HG03196 (cell line): ENCODE results near the gene PLXNA4.

Experiments
- ATAC-seq: cut with Tn5 transposase; IDR thresholded peaks from one replicate; pipeline ENCODE4 v1.9.1; 2021; ENCODE audit not compliant: unreplicated experiment

The PLXNA4 gene

GRCh38 chr7:132592936-132593335, 16.7 kb upstream of the PLXNA4 start:
- no peak for ATAC-seq

- no peak for ATAC-seq
Measured at GRCh38 chr7:132592231-132592920, 16.1 kb upstream of the PLXNA4 start.

DNA sequence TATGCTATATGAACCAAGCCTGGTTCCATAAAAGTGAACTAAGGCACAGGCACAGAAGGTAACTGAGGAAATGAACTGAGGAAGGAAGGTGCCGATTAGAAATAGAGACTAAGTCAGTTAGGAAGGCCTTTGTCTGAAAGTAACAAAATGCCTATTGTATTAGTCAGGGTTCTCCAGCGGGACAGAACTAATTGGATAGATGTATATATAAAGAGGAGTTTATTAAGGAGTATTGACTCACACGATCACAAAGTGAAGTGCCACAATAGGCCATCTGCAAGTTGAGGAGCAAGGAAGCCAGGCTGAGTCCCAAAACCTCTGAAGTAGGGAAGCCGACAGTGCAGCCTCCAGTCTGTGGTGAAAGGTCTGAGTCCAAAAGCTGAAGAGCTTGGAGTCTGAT, 13.9 kb upstream of the PLXNA4 start:
- no peak for ATAC-seq

GRCh38 chr7:132588596-132588995, 12.3 kb upstream of the PLXNA4 start:
- ATAC-seq: no peak

DNA sequence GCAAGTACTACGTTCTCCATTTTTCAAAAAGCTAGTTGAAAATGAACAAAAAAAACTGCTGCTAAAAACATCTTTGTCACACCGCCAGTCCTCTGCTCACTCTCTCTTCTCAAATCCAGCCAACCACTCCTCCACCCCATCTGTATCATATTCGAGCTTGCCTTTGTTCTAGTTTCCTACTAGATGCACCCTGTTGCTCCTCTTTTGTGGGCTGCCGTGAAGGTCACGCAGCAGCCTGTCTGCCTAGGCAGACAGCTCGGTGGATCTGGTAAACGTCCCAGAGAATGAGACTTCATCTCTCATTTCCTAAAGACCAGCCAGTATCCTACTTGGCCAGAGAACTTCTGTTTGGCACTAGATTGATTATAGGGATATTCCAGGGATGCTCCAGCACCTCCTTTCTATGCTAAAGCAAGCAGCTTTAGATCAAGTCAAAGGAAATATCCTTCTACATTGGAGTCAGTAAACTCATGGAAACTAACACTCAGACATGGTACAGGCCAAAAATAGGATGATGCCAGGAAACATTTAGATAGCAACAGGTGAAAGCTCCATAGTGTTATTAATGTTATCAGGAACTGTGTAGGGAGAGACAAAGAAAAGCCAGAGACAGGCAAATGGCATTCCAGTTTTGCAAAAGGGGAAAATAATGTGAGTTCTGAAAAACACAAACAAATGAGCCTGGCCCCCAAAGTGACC, 8.7 kb upstream of the PLXNA4 start:
- ATAC-seq: no peak

DNA sequence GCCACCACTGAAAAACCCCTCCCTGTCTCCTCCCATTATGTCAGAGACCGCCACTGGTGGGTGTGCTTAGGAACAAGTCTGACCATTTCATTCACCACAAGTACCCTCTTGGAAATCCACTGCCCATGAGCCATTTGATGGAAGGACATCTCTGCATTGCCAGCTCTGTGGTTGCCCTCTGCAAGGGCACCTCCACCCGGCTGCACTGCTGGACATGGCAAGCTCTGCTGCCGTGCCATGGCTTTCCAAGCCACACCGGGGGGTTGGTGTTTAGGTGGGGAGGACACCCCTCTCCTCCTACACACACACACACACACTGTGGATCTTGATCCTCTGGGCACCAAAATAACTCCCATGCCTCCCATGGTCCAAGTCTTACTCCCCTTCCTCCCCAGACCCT, 5.2 kb upstream of the PLXNA4 start:
- no peak for ATAC-seq

DNA sequence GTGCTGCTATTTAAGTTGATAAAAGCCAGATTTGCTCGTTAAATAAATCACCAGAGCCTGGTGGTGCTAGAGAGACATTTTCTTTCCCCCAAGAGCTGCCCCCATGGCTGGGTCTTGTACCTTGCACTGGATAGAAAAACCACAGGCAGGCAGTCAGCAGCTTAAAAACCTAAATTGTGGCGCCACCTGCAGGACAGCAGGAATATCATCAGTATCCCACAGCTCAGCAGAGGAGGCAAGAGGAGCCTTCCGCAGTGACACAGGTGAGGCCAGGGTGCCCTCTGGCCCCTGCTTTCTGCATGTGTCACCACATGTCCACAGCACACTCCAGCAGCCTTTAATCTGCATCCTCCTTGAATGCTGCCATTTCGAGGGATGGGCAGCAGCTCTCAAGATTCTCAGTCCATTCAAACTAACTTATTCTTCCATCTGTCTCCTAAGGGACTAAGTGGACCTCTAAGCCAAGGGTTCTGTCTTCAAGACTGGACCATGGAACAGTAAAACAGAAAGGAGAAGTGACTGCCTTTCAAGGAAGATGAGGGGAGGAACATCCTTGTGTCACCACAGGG, 4.5 kb upstream of the PLXNA4 start:
- ATAC-seq: peak; percentile 73

- no peak for ATAC-seq
Measured at GRCh38 chr7:132580277-132580676, 4.0 kb upstream of the PLXNA4 start.

DNA sequence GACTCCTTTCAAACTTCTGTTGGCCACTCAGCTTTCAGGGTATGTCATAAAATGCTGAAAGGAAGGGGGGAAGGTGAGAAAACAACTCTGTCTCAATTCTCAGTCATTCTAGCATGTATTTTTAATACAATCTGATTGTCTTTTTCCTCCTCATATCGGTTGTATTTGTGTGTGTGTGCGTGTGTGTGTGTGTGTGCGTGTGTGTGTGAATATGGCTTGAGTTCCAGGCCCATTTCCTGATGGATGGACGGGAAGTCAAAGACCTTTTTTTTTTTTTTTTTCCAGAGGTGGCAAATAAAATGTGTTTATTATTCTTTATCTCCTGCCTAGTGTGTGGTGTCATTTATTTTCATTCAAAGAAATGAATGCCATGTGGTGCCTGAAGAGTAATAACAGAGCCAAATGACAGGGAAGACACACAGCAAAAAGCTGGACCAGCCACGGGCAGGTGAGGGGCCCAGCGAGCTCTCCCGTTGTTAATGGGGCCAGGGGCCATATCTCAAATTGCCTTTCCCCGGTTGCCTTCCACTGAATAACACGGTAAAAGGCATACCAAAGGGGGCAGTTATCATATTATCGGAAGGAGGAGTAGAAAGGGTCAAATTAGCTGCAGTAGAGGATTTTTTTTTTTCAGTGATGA, 3.1 kb upstream of the PLXNA4 start:
- ATAC-seq: no peak

GRCh38 chr7:132578826-132579225, 2.6 kb upstream of the PLXNA4 start:
- no peak for ATAC-seq

GRCh38 chr7:132578050-132578370, 1.7 kb upstream of the PLXNA4 start:
- no peak for ATAC-seq

DNA sequence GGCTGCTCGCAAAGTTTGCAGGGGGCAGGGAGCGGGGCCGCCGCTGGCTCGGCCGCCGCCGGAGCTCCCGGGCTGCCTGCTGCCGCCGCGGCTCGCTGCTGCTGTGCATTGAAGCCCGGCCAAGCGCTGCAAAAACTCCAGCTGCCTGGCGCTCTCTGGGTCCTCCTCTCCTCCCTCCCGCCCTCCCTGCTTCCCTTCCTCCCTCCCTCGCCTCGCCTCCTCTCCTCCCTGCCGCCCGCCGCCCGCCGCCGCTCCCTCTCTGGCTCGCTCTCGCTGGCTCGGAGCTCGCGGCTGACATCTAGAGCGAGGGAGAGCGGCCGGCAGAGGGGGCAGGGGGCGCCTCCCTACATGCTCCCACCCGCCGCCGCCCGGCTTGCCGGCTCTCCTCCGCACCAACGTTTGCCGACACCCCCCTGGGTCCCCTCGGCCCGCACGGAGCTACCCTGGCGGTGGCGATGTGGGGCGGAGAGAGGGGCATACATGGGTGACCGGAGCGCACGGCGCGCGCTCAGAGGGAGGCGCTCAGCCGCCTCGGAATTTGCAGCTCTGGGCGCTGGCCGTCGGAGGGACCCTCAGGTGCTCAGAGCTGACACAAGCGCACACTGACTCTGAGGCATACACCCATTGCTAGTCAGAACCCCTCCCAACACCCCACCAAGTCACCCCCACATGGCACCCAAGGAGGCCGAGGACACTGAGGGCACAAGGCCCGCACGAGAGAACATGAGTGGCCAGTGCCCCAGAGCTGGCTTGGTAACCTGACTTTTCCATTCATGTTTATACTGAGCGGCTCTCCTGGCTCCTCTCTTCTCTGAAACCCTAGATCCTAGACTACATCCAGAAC, 1.2 kb upstream of the PLXNA4 start:
- ATAC-seq: no peak

DNA sequence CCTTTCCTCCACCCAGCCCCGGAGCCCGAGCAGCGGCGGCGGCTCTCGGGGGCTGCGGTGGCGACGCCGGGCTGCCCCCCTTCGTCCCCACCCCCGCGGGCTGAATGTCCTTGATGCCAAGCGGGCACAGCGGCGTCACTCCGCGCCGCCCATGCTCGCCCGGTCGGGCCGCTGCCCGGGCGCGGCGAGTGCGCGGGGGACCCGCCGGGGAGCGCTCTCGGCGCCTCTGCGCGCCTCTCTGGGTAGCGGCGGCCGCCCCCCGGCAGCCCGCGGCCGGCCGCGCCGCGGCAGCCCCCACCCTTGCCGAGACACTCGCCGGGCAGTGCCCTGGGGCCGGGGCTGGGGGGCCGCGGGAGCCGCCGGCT, 433 bp upstream of the PLXNA4 start:
- no peak for ATAC-seq

DNA sequence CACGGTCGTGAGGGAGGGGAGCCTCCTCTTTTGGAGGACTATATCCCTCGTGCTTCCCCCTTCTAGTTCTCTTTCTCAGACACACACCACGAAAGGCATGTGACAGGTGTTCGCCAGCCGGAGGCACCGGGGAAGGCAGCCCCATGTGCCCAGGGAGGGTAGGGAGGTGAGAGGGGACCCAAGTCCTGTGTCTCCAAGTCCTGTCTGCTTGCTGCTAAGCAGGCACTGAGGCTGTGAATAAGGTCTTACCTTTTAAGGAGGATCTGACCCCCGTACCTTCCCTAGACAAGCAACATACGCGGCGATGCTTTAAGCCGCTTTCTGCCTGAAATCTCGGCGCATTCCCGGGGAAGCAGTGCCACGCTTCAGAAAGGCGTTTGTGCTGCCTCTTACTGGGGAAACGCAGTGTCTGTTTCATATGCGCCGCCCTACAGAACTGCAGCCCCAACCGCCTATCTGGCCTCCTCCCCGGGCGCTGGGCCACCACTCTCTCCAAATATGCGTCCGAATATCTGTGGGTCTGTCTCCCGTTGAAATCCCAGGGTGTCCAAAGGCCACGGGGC, 770 bp downstream of the PLXNA4 start:
- ATAC-seq: no peak

- no peak for ATAC-seq
Measured at GRCh38 chr7:132574223-132574622, 2.0 kb downstream of the PLXNA4 start.

DNA sequence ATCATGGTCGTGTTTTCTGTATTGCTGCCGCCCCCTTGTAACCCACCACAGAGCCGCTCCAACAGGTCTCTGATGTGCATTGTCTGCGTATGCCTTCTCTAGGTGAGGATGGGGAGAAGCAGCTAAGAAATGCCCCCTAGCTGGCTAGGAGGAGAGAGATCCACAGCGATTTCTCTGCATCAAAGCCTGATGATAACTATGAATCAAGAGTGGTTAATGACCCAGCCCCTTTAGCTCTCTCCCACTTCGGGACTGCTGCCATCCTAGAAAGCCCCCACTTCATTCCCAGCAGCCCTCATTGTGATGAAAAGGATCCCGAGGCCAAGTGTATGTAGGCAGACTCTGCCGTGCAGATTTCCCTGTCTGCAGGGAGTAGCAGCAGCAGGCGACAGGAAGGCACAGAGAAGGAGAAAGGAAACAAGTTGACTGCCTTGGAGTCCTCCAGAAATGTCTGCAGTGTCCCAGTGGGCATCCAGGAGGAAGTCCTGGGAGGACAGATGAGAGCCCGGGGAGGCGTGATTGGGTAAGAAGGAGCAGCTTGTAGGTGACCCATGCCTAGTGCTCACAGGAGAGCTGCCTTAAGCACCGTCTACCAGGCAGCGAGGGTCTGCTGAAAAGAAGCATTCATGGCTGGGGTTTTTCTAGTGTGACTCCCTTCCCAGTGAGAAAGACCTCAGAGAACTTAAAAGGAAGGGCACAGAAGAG, 2.9 kb downstream of the PLXNA4 start:
- ATAC-seq: no peak

- ATAC-seq: no peak
Measured at GRCh38 chr7:132572526-132572925, 3.7 kb downstream of the PLXNA4 start.

DNA sequence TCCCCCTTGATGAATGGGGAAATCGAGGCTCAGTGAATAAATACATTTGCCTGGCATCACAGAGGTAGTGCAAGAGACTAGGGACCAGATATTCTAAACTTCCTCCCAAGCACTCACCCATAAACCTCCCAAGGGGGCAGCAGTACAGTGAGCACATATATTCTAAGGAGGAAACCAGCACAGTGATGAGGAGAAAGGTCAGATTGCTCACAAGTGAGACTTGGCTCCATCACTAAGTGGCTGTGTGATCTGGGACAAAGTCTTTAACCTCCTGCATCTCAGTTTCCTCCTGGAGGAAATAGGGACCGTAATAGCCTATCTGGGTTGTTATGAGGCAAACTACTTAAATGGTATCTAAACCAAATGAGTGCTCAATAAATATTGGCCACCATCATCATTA, 4.3 kb downstream of the PLXNA4 start:
- ATAC-seq: no peak

- no peak for ATAC-seq
Measured at GRCh38 chr7:132569884-132570614, 6.2 kb downstream of the PLXNA4 start.

DNA sequence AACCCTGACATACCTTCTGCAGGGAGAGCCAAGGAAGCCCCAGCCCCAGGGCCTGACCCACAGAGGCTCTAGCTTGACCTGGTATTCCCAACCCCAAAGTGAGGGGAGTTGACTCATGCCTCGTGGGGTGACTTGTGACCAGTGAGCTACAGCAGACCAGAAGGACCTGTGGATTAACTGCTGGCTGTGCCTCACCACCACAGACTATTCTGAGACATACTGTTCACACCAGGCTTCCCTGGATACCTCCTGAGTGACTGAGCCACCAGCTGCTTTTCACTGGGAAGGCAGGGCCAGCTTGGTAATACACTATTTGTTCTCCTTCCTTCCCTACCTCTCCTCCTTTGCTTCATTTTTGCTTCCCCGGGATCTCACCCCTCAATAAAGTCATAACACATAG, 7.3 kb downstream of the PLXNA4 start:
- no peak for ATAC-seq
